Brain pericyte (primary cell): ENCODE results near the gene FSHB.
"Not testable (repeated sequence)": the region's sequence is repeated elsewhere in the genome, so short reads cannot be mapped to it uniquely, and the experiment has no call there.

Experiments
- DNase-seq: peaks from one replicate; pipeline ENCODE4 v3.0.0-alpha.2; 2012; ENCODE audit warnings: low read depth, low spot score

The FSHB gene

DNA sequence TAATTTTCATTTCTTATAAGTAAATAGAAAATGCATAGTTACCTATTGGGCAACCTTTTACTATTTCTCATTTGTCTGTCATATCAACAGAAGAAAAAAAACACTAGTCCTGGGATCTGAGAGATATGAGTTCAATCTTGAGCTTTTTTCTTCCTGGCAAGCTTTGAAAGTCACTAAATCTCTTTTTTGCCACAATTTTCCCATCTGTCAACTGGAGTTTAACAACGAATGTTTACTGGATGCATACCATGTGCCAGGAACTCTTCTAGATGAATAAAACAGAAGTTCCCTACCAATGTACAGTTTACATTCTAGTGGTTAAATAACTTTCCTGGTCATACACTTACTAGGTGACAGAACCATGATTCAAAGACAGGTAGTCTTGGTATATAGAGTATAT is 31.0 kb downstream of the FSHB start:
- no peak for DNase-seq

DNA sequence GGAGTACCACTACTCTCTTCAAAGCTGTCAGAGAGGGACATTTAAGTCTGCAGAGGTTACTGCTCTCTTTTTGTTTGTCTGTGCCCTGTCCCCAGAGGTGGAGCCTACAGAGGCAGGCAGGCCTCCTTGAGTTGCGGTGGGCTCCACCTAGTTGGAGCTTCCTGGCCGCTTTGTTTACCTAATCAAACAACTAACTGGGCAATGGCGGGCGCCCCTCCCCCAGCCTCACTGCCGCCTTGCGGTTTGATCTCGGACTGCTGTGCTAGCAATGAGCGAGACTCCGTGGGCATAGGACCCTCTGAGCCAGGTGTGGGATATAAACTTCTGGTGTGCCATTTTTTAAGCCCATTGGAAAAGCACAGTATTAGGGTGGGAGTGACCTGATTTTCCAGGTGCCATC is 37.8 kb downstream of the FSHB start:
- not testable (repeated sequence) for DNase-seq

DNA sequence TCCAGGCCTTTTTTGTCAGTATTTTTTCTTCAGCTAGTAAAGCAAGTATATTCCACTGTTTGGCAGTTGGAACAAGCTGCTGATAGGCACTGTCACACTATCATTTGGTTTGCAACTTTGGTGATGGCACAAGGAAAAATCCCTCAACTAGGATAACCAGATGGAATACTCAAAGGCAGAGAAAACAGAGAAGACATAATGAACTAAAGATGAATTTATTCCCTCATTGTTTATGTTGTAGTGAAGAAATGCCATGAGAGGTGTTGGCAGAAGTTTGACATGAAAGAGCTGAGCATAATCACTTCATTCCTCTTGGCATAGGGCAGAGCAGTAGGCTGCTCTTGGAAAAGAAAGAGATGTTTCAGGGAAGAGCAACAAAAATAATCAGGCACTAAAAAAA is 39.9 kb downstream of the FSHB start:
- no peak for DNase-seq

DNA sequence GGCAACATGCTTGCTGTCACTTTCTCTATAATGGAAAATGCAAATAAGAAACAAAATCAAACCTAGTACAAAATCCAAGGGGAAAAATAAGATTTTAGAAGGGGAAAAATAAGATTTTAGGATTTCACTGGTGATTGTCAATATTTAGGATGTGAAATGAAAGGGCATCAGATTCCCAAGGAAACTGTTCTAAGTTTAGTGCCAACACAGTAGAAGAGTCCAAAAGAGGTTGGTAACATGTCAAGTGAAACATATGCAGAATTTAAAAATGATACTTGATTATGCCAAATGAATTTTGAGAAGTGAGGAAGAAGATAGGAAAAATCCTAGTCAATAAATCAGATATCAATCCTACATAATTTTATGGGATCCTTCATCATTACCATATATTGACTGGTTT is 46.4 kb downstream of the FSHB start:
- DNase-seq = no peak

DNA sequence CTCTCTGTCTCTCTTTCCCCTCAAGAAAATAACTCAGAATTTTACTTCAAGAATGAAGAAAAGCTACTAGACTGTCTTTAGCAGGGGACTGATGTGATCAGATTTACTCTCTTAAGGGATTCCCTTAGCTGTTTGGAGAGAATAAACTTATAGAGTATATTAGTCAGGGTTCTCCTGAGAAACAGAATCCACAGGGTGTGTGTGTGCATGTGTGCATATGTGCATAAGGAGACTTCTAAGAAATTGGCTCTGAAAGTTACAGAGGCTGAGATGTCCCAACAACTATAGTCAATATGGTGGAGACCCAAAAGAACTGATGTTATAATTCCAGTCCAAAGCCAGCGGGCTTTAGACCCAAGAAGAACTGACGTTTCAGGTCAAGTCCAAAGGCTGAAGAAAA is 49.0 kb downstream of the FSHB start:
- DNase-seq = no peak

DNA sequence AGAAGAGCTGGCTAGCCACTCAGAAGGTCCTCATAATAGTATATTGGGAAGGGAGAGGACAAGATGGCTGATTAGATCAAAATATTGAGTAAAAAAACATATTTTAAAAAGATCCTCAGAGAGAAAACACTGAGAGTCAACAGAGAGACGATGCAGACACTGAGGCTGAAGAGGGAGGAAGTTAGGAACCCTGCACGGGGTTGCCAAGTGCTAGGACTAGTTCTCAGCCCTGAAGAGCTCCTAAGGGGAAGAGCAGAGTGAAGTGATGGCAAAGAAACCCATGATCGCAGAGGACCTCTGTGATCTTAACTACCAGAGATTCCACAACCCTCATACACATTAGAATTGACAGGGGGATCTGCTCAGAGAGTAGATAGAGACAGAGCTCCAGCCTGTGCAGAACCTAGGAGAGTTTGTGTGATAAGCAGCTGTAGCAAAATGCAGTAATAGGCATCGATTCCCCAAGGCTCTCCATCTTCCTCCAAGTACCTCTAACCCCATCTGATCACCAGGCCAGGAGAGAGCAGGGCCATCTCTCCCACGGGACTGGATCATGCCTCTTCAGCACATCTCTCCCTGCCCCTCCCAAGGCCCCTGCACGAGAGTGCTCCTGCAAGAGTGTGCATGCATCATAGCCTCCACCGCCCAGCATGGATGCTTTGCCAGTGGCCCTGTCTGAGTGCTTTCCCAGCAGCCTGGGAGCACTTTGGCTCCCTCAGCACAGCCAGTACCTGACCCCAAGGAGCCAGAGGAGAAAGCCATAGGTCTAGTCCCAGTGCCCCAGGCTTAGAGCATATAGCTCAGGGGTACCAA is 50.9 kb downstream of the FSHB start:
- DNase-seq = no peak

DNA sequence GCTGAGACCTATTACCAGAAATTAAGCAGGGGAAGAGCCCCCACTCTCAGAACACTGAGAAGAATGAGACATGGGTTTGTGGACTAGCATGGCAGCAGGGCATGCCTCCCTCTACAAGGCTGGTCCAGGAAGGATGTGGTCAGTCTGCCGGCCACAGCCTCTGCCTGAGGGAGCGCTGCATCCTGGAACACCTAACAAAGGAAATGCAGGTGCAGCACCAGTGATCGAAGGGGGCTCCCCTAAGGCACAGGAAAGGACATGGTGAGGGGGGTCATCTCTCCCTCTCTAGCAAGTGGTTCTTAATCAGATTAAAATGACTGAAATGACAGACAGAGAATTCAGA is 51.4 kb downstream of the FSHB start:
- no peak for DNase-seq
